GM12878 (cell line): ENCODE measurements around the gene POU6F2. TPM values are rescaled to one million over a fixed set of nuclear protein-coding genes. Genes with fewer than 3 reads are reported as not detected.

Experiments
- ATAC-seq: fragments of 200-7000 bp; cut with Tn5 transposase; 3 replicates; pipeline ENCODE4 v1.9.1; 2020; ENCODE audit warnings: mild to moderate bottlenecking, moderate library complexity
- BruUV-seq: library from RNA; stranded (reverse); fragments of 400-500 nt; replicated peaks from 2 replicates; lab custom pipeline; 2021; lab: Mats Ljungman, UMichigan
- CTCF ChIA-PET: fragments of 300-600 bp; sonication (Branson Sonifier 250); formaldehyde crosslinking; extraction: SDS; loops from one replicate; lab custom pipeline; 2021; ENCODE audit warnings: inconsistent platforms; lab: Yijun Ruan, JAX
- POLR2A ChIA-PET: fragments of 350-600 bp; formaldehyde crosslinking; extraction: SDS; loops from one replicate; lab custom pipeline; 2021; ENCODE audit warnings: inconsistent platforms; lab: Charles Lee
- RAD21 ChIA-PET: fragments of 300-600 bp; sonication (Branson Sonifier 250); formaldehyde crosslinking; loops from one replicate; lab custom pipeline; 2023; ENCODE audit warnings: antibody characterized with exemption; ENCODE audit not compliant: unreplicated experiment; lab: Charles Lee
- SMC1A ChIA-PET: fragments of 300-600 bp; sonication (Branson Sonifier 250); formaldehyde crosslinking; loops from one replicate; lab custom pipeline; 2023; ENCODE audit not compliant: unreplicated experiment, uncharacterized antibody; lab: Charles Lee
- DNase-seq: peaks from one replicate; pipeline ENCODE4 v3.0.0-alpha.2; 2011; ENCODE audit warnings: low read depth, low spot score
- FAIRE-seq: peaks from 3 replicates; lab custom pipeline; 2011; peaks lifted over from hg19 to GRCh38; lab: Jason Lieb, UNC
- H2AFZ ChIP-seq: 2 replicates; pipeline ENCODE4 v1.6.0; 2011; ENCODE audit warnings: low read depth, low read length, control low read depth; ENCODE audit not compliant: control insufficient read depth
- H3K27ac ChIP-seq: 2 replicates; pipeline ENCODE4 v1.5.1; 2011; ENCODE audit warnings: control low read depth; ENCODE audit not compliant: control insufficient read depth, insufficient read depth
- H3K27me3 ChIP-seq, 2 experiments: replicated peaks in 1 of 2; 2 replicates each; pipeline versions ENCODE4 v1.6.0 to v1.6.1; 2011; ENCODE audit warnings: low read length in 1 of 2; ENCODE audit not compliant: control insufficient read depth in 2 of 2, insufficient read depth in 2 of 2
- H3K36me3 ChIP-seq, 2 experiments: 2 replicates each; pipeline ENCODE4 v1.5.1; 2011; ENCODE audit warnings: low read length in 1 of 2; ENCODE audit not compliant: control insufficient read depth in 2 of 2, insufficient read depth in 2 of 2
- H3K4me1 ChIP-seq: 2 replicates; pipeline ENCODE4 v1.6.1; 2011; ENCODE audit warnings: mild to moderate bottlenecking, low read length, moderate library complexity, mixed read lengths; ENCODE audit not compliant: control insufficient read depth, insufficient read depth
- H3K4me2 ChIP-seq: 2 replicates; pipeline ENCODE4 v1.6.0; 2011; ENCODE audit warnings: control low read depth; ENCODE audit not compliant: control insufficient read depth, insufficient read depth
- H3K4me3 ChIP-seq: fragments of 200-600 bp; sonication (generic); 2 replicates; pipeline ENCODE4 v1.5.1; 2016
- H3K79me2 ChIP-seq: 2 replicates; pipeline ENCODE4 v1.6.0; 2011; ENCODE audit warnings: low read length; ENCODE audit not compliant: control insufficient read depth, insufficient read depth
- H3K9ac ChIP-seq: 2 replicates; pipeline ENCODE4 v1.8.0; 2011; ENCODE audit warnings: low read length, control low read depth, mixed read lengths; ENCODE audit not compliant: control insufficient read depth, insufficient read depth
- H3K9me3 ChIP-seq: replicated peaks from 3 replicates; pipeline ENCODE4 v1.5.1; 2011; ENCODE audit warnings: mild to moderate bottlenecking, low read length; ENCODE audit not compliant: control insufficient read depth, insufficient read depth
- H4K20me1 ChIP-seq: 2 replicates; pipeline ENCODE4 v1.6.0; 2011; ENCODE audit not compliant: control insufficient read depth, insufficient read depth
- CHD2 ChIP-seq: IDR thresholded peaks from 2 replicates; pipeline ENCODE4 v1.6.1; 2011; ENCODE audit warnings: low read depth, low read length, improper control_type of control experiment, borderline replicate concordance
- FOXM1 ChIP-seq: IDR thresholded peaks from 2 replicates; pipeline ENCODE4 v1.6.1; 2012; ENCODE audit warnings: low read depth, mild to moderate bottlenecking, inconsistent platforms, low read length, moderate library complexity
- IRF4 ChIP-seq: IDR thresholded peaks from 2 replicates; pipeline ENCODE4 v1.6.1; 2011; ENCODE audit warnings: low read depth, low read length
- KDM1A ChIP-seq: fragments of 200-600 bp; sonication (generic); IDR thresholded peaks from 2 replicates; pipeline ENCODE4 v1.6.1; 2016; ENCODE audit warnings: borderline replicate concordance
- POU2F2 ChIP-seq: IDR thresholded peaks from 3 replicates; pipeline ENCODE4 v1.6.1; 2011; ENCODE audit warnings: low read depth, mild to moderate bottlenecking, low read length, borderline replicate concordance
- RAD51 ChIP-seq: fragments of 450-650 bp; IDR thresholded peaks from 2 replicates; pipeline ENCODE4 v1.6.1; 2016; ENCODE audit warnings: moderate library complexity, mild to moderate bottlenecking, inconsistent platforms
- SREBF1 ChIP-seq: IDR thresholded peaks from 2 replicates; pipeline ENCODE4 v1.6.1; 2012; ENCODE audit warnings: mild to moderate bottlenecking, low read length
- ZNF207 ChIP-seq: fragments of 450-650 bp; IDR thresholded peaks from 2 replicates; pipeline ENCODE4 v1.6.1; 2014; ENCODE audit warnings: antibody characterized with exemption, mild to moderate bottlenecking, borderline replicate concordance
- ZNF622 ChIP-seq: fragments of 450-650 bp; IDR thresholded peaks from 2 replicates; pipeline ENCODE4 v1.6.1; 2017; ENCODE audit warnings: mild to moderate bottlenecking, inconsistent platforms
- WGBS: methylation state at CpG from one replicate; pipeline ENCODE4 v1.1.6; 2016; ENCODE audit warnings: low lambda C conversion rate; ENCODE audit not compliant: insufficient replicate concordance, insufficient coverage; ENCODE audit errors: missing lambda C conversion rate; 5-methylcytosine and 5-hydroxymethylcytosine counted together
- in situ Hi-C: fragments of 300-500 bp; cut with MboI; formaldehyde crosslinking; loops from 9 replicates; pipeline ENCODE4 v1.14.3; 2018; ENCODE audit warnings: mixed read lengths
- intact Hi-C: fragments of 100-400 bp; cut with micrococcal nuclease; formaldehyde crosslinking; loops from one replicate; pipeline ENCODE4 v1.14.2; 2022; ENCODE audit not compliant: unreplicated experiment
- polyA plus RNA-seq, 11 experiments: library from polyadenylated mRNA; depleted of rRNA in 4 of 11; unstranded in 6 of 11; stranded (reverse) in 5 of 11; fragments of >200 nt; fragmentation: Nextera tagmentation in 4 of 11; fragmentation: Illumina TruSeq in 1 of 11; extraction: Ambion mirVana in 4 of 11; extraction: Trizol in 1 of 11; gene quantifications; 1 replicate in 1 of 11; 2 replicates in 10 of 11; pipeline versions ENCODE4 v1.2.1 to v1.2.3, GENCODE V29; 2011 to 2016; ENCODE audit warnings: inconsistent platforms in 2 of 11, missing spikeins in 2 of 11, low read depth in 1 of 11
- total RNA-seq, 4 experiments: library from RNA; depleted of rRNA in 3 of 4; stranded (reverse); fragments of >200 nt in 3 of 4; fragmentation: Illumina TruSeq in 1 of 4; extraction: Trizol in 1 of 4; gene quantifications; 2 replicates each; pipeline versions ENCODE4 v1.2.1 to v1.2.3, GENCODE V29; 2013 to 2021
- TF ChIP-seq, protein P1 (sequence below): fragments of 450-650 bp; IDR thresholded peaks from 2 replicates; pipeline ENCODE4 v1.6.1; 2017; ENCODE audit warnings: mild to moderate bottlenecking, moderate library complexity
- TF ChIP-seq, protein P2 (sequence below): IDR thresholded peaks from 2 replicates; pipeline ENCODE4 v1.6.1; 2011; ENCODE audit warnings: borderline replicate concordance, low read depth, mild to moderate bottlenecking, moderate library complexity, mixed read lengths, low read length; ENCODE audit not compliant: insufficient read depth; ENCODE audit errors: extremely low read length
- TF ChIP-seq, protein P3 (sequence below): fragments of 450-650 bp; IDR thresholded peaks from 2 replicates; pipeline ENCODE4 v1.6.1; 2018; ENCODE audit warnings: mild to moderate bottlenecking, low read depth, moderate library complexity; ENCODE audit not compliant: partially characterized antibody
- TF ChIP-seq, protein P4 (sequence below): fragments of 450-650 bp; IDR thresholded peaks from 2 replicates; pipeline ENCODE4 v1.6.1; 2017; ENCODE audit warnings: borderline replicate concordance
- TF ChIP-seq, protein P5 (sequence below): IDR thresholded peaks from 2 replicates; pipeline ENCODE4 v1.6.1; 2012; ENCODE audit warnings: low read depth, low read length, improper control_type of control experiment

The POU6F2 gene
- total and polyA plus RNA-seq, 10 of the 15 experiments (the other 5 are each of a cell fraction or from before 2014, with no cell fraction given), result 0.10 TPM; not detected in 9

DNA sequence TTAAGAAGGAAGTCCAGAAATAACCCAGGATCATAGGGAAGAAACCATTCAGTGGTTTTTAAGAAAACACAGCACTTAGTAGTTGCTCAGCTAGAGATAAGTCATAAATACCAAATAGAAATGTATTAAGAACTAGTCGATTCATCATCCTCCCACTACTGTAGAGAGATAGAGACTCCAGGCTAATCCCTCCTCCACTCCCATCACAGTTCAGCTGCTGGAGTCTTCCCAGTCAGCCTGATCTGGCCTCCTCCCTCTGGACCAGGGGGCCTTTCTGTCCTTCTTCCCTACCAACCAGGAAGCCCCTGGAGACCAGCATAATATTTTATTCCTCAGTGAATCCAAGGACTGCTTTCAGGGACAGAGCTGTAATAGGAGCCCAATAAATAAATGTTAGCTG is 294.4 kb downstream of the POU6F2 start:
- ChIA-PET POLR2A (no interaction called here), CTCF (interaction anchor here (0.8 to 1.0 kb wide), 2 partner anchors 20 to 53 kb away, joined by 3 read pairs; no protein-coding TSS in a partner anchor), SMC1A (interaction anchor here (1.5 kb wide), 1 partner anchor 14 kb away, joined by 3 read pairs; no protein-coding TSS in a partner anchor), RAD21 (no interaction called here)
- BruUV-seq, result no TSS peak
- in situ Hi-C loops, result no loop called here
- no peaks in the 10 kb centered on the region for H4K20me1 ChIP-seq
- H3K4me1 ChIP-seq, result no peaks in the 10 kb centered on the region
- H3K4me3 ChIP-seq, result no peak overlapping the region
- H3K9ac ChIP-seq, result no peak overlapping the region
- H3K27ac ChIP-seq, result no peak overlapping the region
- H3K36me3 ChIP-seq, result no peaks in the 10 kb centered on the region
- H3K79me2 ChIP-seq, result no peaks in the 10 kb centered on the region
- ATAC-seq, result no peak
- DNase-seq, result no peak
- no peaks in the 10 kb centered on the region for H3K27me3 ChIP-seq
- no peak overlapping the region for H2AFZ ChIP-seq
- WGBS, result 0% methylated on average over 1 of the region's 1 CpG
- no peaks in the 10 kb centered on the region for H3K9me3 ChIP-seq
- no peak for FAIRE-seq
- H3K4me2 ChIP-seq, result no peak overlapping the region
- intact Hi-C loops, result no loop called here
- no peak for TF ChIP-seq CHD2
- no peak for TF ChIP-seq FOXM1
- TF ChIP-seq KDM1A, result no peak
- TF ChIP-seq IRF4, result no peak
- TF ChIP-seq POU2F2, result no peak
- TF ChIP-seq, protein P1, sequence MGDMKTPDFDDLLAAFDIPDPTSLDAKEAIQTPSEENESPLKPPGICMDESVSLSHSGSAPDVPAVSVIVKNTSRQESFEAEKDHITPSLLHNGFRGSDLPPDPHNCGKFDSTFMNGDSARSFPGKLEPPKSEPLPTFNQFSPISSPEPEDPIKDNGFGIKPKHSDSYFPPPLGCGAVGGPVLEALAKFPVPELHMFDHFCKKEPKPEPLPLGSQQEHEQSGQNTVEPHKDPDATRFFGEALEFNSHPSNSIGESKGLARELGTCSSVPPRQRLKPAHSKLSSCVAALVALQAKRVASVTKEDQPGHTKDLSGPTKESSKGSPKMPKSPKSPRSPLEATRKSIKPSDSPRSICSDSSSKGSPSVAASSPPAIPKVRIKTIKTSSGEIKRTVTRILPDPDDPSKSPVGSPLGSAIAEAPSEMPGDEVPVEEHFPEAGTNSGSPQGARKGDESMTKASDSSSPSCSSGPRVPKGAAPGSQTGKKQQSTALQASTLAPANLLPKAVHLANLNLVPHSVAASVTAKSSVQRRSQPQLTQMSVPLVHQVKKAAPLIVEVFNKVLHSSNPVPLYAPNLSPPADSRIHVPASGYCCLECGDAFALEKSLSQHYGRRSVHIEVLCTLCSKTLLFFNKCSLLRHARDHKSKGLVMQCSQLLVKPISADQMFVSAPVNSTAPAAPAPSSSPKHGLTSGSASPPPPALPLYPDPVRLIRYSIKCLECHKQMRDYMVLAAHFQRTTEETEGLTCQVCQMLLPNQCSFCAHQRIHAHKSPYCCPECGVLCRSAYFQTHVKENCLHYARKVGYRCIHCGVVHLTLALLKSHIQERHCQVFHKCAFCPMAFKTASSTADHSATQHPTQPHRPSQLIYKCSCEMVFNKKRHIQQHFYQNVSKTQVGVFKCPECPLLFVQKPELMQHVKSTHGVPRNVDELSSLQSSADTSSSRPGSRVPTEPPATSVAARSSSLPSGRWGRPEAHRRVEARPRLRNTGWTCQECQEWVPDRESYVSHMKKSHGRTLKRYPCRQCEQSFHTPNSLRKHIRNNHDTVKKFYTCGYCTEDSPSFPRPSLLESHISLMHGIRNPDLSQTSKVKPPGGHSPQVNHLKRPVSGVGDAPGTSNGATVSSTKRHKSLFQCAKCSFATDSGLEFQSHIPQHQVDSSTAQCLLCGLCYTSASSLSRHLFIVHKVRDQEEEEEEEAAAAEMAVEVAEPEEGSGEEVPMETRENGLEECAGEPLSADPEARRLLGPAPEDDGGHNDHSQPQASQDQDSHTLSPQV, result no peak
- TF ChIP-seq ZNF622, result no peak
- TF ChIP-seq, protein P2, sequence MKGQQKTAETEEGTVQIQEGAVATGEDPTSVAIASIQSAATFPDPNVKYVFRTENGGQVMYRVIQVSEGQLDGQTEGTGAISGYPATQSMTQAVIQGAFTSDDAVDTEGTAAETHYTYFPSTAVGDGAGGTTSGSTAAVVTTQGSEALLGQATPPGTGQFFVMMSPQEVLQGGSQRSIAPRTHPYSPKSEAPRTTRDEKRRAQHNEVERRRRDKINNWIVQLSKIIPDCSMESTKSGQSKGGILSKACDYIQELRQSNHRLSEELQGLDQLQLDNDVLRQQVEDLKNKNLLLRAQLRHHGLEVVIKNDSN, result no peak
- TF ChIP-seq, protein P3, sequence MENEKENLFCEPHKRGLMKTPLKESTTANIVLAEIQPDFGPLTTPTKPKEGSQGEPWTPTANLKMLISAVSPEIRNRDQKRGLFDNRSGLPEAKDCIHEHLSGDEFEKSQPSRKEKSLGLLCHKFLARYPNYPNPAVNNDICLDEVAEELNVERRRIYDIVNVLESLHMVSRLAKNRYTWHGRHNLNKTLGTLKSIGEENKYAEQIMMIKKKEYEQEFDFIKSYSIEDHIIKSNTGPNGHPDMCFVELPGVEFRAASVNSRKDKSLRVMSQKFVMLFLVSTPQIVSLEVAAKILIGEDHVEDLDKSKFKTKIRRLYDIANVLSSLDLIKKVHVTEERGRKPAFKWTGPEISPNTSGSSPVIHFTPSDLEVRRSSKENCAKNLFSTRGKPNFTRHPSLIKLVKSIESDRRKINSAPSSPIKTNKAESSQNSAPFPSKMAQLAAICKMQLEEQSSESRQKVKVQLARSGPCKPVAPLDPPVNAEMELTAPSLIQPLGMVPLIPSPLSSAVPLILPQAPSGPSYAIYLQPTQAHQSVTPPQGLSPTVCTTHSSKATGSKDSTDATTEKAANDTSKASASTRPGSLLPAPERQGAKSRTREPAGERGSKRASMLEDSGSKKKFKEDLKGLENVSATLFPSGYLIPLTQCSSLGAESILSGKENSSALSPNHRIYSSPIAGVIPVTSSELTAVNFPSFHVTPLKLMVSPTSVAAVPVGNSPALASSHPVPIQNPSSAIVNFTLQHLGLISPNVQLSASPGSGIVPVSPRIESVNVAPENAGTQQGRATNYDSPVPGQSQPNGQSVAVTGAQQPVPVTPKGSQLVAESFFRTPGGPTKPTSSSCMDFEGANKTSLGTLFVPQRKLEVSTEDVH, result no peak
- TF ChIP-seq SREBF1, result no peak
- TF ChIP-seq, protein P4, sequence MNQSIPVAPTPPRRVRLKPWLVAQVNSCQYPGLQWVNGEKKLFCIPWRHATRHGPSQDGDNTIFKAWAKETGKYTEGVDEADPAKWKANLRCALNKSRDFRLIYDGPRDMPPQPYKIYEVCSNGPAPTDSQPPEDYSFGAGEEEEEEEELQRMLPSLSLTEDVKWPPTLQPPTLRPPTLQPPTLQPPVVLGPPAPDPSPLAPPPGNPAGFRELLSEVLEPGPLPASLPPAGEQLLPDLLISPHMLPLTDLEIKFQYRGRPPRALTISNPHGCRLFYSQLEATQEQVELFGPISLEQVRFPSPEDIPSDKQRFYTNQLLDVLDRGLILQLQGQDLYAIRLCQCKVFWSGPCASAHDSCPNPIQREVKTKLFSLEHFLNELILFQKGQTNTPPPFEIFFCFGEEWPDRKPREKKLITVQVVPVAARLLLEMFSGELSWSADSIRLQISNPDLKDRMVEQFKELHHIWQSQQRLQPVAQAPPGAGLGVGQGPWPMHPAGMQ, result no peak
- no peak for TF ChIP-seq ZNF207
- TF ChIP-seq, protein P5, sequence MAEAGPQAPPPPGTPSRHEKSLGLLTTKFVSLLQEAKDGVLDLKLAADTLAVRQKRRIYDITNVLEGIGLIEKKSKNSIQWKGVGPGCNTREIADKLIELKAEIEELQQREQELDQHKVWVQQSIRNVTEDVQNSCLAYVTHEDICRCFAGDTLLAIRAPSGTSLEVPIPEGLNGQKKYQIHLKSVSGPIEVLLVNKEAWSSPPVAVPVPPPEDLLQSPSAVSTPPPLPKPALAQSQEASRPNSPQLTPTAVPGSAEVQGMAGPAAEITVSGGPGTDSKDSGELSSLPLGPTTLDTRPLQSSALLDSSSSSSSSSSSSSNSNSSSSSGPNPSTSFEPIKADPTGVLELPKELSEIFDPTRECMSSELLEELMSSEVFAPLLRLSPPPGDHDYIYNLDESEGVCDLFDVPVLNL, result no peak
- no peak for TF ChIP-seq RAD51
